ENCODE measurements around the gene CYB561.

CYB561 gene

DNA sequence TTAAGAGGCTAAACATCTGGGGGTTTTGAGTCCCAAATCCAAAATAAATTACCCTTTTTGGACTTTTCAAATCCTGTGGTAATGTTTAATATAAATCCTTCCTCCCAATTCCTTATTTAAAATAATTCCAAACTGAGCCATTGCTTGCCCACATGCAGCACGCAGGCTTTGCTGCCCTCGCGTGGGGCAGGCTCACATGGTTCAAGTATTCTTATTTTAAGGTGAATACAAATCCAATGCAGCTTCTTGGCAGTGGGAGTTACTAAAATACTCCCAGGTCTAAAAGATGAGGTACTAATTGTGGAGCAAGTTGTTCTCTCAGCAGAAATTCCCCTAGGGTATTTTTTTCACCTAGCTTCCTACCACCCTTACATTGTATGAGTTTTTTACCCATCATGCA lies 33.0 kb downstream of the CYB561 start:
- Histone ChIP-seq H3K4me2 (ENCODE audit: low read length) (no peak overlapping the region), H3K27me3 (ENCODE audit: control insufficient read depth, insufficient read depth, low read length) (no peaks in the 10 kb centered on the region), H3K4me3 (ENCODE audit: low read length) (no peak overlapping the region), H3K9me3 (replicated peaks; ENCODE audit: low read length) (no peaks in the 10 kb centered on the region), H3K36me3 (ENCODE audit: insufficient read depth, low read length) (peaks cover 83% of the 10 kb centered on the region), H3K4me1 (ENCODE audit: control insufficient read depth, insufficient read depth, low read length) (no peaks in the 10 kb centered on the region), H3K9ac (ENCODE audit: low read depth, low read length) (no peak overlapping the region)

DNA sequence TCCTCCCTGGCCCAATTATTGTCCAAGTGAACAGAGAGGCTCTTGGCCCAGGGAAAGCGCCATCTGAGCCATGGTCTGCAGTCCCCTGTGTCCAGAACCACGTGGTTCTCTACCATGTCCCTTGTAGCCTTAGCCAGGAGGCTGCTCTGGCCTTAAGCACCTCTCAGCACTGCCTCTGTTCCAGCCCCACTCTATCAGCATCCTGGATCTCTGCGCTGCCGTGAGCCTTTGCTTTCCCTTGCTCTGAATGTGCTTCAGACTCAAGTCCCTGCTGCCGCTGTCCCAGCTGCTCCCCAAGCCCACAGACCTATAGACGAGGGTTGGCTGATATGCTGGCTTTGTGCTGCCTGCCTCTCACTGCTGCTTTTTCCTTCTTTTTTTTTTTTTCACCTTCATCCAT lies 33.9 kb downstream of the CYB561 start:
- H3K27me3 ChIP-seq (ENCODE audit: control insufficient read depth, insufficient read depth, low read length): no peaks in the 10 kb centered on the region
- H3K4me2 ChIP-seq (ENCODE audit: low read length): no peak overlapping the region
- H3K9ac ChIP-seq (ENCODE audit: low read depth, low read length): no peak overlapping the region
- H3K36me3 ChIP-seq (ENCODE audit: insufficient read depth, low read length): peaks cover 81% of the 10 kb centered on the region
- no peak overlapping the region for H3K4me3 ChIP-seq (ENCODE audit: low read length)
- H3K9me3 ChIP-seq (replicated peaks; ENCODE audit: low read length): no peaks in the 10 kb centered on the region
- H3K4me1 ChIP-seq (ENCODE audit: control insufficient read depth, insufficient read depth, low read length): no peaks in the 10 kb centered on the region

DNA sequence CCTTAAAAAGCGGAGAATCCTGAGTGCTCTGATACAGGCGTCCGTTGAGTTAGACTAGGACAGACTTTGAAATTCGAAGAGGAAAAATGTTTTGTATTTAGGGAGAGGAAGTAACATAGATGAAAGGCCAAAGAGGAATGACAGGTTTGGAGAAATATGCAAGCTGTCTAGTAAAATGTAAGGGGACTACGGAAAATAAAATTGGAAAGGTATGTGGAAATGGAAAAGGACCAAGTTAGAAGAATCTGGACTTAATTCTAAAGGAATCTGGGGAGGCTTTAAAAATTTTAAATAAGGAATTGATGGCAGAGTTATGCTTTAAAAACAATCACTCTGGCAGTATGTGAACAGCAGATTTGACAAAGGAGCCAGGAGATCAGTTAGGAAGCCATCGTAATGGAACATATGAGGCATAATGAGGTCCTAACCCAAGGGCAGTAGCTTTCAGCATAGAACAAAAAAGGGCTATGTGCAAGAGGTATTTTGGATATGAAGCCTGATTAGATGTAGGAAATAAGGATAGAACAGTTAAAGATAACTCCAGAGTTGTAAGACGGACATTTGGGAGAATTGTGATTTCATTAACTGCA lies 38.3 kb downstream of the CYB561 start:
- Histone ChIP-seq H3K36me3 (ENCODE audit: insufficient read depth, low read length) (peaks cover 60% of the 10 kb centered on the region), H3K4me1 (ENCODE audit: control insufficient read depth, insufficient read depth, low read length) (peaks cover 9% of the 10 kb centered on the region), H3K4me2 (ENCODE audit: low read length) (no peak overlapping the region), H3K9ac (ENCODE audit: low read depth, low read length) (no peak overlapping the region), H3K4me3 (ENCODE audit: low read length) (no peak overlapping the region), H3K9me3 (replicated peaks; ENCODE audit: low read length) (no peaks in the 10 kb centered on the region), H3K27me3 (ENCODE audit: control insufficient read depth, insufficient read depth, low read length) (no peaks in the 10 kb centered on the region)

DNA sequence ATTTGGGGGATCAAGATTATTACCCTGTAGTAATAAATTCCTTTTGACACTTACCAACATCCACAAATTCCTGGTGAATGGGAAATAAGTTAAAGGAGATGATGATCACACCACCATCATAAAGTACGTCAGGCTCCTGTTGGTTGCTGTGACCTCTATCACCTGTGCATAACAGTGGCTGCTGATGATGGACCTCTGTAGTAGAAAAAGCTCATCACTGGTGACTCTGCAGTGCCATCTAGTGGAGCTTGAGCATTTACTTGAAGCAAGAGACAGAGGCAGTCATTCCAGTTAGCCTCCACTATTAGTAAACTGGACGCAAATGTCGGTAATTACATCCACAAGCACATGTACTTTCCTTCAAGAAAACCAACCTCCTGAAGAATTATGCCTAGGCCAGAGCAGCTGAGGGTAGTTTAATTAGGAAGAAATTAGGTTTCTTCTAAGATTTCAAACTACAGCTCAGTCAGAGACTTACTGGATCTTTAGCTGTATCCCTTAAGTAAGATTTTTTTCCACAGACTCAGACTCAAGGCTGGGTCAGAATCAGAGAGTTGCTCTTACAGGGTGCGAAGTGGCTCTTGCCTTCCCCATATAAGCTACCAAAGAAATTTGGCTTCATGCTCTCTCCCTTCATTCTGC lies 39.3 kb downstream of the CYB561 start:
- H3K36me3 ChIP-seq (ENCODE audit: insufficient read depth, low read length): peaks cover 57% of the 10 kb centered on the region

DNA sequence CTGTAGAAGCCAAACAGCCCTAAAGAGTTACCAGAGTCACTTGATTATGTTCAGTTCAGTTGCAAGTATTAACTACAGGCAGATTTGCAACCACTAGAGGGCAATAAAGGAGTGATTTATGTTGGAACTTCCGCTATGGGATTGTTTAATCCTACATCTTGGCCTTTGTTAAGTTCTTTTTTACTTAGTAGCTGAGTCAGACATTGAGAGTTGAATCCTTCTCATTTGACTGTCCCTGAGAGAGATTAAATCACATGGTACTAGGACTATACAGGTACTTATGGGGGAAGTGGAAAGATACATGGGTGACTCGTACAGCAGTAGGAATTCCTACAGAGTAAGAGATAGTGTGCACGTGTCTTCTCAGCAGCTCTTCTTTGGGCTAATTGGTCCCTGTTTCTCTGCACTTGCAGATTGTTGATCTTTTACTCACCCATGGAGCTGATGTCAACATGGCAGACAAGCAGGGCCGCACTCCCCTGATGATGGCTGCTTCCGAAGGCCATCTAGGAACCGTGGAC lies 40.3 kb downstream of the CYB561 start:
- Histone ChIP-seq H3K4me1 (ENCODE audit: control insufficient read depth, insufficient read depth, low read length) (peaks cover 16% of the 10 kb centered on the region), H3K36me3 (ENCODE audit: insufficient read depth, low read length) (peaks cover 61% of the 10 kb centered on the region), H3K27me3 (ENCODE audit: control insufficient read depth, insufficient read depth, low read length) (no peaks in the 10 kb centered on the region), H3K9ac (ENCODE audit: low read depth, low read length) (peak overlapping the region; percentile 6), H3K4me2 (ENCODE audit: low read length) (no peak overlapping the region), H3K4me3 (ENCODE audit: low read length) (no peak overlapping the region), H3K9me3 (replicated peaks; ENCODE audit: low read length) (no peaks in the 10 kb centered on the region)

More for the DNA sequence above, 39.3 kb downstream of the CYB561 start:
- Histone ChIP-seq H3K4me2 (ENCODE audit: low read length) (no peak overlapping the region), H3K4me3 (ENCODE audit: low read length) (no peak overlapping the region), H3K27me3 (ENCODE audit: control insufficient read depth, insufficient read depth, low read length) (no peaks in the 10 kb centered on the region), H3K9me3 (replicated peaks; ENCODE audit: low read length) (no peaks in the 10 kb centered on the region), H3K9ac (ENCODE audit: low read depth, low read length) (no peak overlapping the region), H3K4me1 (ENCODE audit: control insufficient read depth, insufficient read depth, low read length) (peaks cover 16% of the 10 kb centered on the region)

DNA sequence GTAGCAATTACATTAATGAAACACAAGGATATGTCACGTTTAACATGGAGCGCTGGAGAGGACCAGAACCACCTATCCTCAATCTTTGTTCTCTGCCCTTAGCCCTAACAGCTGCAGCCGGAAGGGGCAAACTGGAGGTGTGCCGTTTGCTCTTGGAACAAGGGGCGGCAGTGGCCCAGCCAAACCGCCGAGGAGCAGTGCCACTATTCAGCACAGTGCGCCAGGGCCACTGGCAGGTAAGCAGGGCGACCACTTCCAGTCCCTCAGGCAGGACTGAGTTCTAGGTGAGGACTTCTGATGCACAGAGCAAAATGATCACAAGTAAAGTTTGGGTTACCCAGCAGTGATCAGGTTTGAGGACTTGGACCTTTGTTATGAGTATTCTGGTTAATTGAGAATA lies 41.1 kb downstream of the CYB561 start:
- Histone ChIP-seq H3K4me1 (ENCODE audit: control insufficient read depth, insufficient read depth, low read length) (peaks cover 18% of the 10 kb centered on the region), H3K9me3 (replicated peaks; ENCODE audit: low read length) (no peaks in the 10 kb centered on the region), H3K27me3 (ENCODE audit: control insufficient read depth, insufficient read depth, low read length) (no peaks in the 10 kb centered on the region), H3K36me3 (ENCODE audit: insufficient read depth, low read length) (peaks cover 61% of the 10 kb centered on the region), H3K4me3 (ENCODE audit: low read length) (no peak overlapping the region), H3K4me2 (ENCODE audit: low read length) (no peak overlapping the region), H3K9ac (ENCODE audit: low read depth, low read length) (no peak overlapping the region)

DNA sequence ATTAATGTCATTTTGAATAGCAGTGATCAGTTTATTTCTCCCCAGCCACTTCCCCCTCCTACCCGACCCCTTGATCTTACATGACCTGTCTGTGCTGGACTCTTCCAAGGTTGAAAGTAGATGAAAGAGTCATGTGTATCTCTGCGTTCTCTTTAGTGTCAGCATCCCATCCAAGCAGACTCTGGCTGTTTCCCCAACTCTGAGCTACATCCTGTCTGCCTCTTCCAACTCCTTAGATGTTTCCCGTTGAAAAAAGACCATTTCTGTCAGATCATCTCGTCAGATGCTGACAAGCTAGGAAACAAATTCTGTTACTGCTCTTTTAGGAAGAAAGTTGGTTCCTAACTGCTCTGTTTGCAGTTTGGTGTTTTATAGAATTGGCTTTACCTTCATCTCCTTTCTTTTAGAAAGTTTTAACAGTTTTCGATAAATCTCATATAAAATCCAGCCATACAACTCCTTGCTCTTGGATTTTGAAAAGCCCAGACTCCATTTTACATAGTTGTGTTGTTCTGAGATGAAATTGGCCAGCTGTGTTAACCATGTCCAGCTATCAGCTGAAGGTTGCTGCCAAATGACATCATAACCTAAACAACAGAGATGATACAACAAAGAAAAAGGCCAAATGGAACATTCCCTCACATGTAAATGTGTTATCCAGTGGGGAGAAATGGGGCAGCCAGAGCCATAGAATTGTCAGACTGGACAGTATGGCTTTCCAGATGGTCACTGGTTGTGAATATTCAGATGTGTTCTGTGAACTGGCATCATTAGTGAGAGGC lies 43.5 kb downstream of the CYB561 start:
- Histone ChIP-seq H3K9me3 (replicated peaks; ENCODE audit: low read length) (no peaks in the 10 kb centered on the region), H3K4me2 (ENCODE audit: low read length) (no peak overlapping the region)

DNA sequence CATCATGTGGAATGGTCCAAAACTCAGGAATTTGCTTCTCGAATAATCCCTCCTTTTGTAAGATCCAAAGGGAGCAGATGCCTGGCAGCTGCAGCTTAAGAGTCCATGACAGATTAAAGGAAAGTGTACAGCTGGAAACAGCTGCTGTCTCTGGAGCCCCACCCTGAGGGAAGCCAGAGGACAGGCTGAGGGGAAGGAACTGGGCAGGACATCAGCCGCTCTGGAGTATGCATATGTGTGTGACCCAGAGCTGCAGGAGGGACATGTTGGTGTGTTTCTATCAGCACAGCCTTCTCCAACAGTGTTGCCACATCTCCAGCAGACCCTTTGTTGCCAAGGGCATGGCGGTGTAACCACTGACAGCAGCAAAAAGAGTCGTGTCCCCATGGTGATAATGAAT lies 46.2 kb downstream of the CYB561 start:
- Histone ChIP-seq H3K4me2 (ENCODE audit: low read length) (peak overlapping the region; percentile 33), H3K36me3 (ENCODE audit: insufficient read depth, low read length) (peaks cover 39% of the 10 kb centered on the region), H3K9me3 (replicated peaks; ENCODE audit: low read length) (no peaks in the 10 kb centered on the region), H3K4me1 (ENCODE audit: control insufficient read depth, insufficient read depth, low read length) (peaks cover 53% of the 10 kb centered on the region), H3K27me3 (ENCODE audit: control insufficient read depth, insufficient read depth, low read length) (no peaks in the 10 kb centered on the region), H3K4me3 (ENCODE audit: low read length) (no peak overlapping the region), H3K9ac (ENCODE audit: low read depth, low read length) (peak overlapping the region; percentile 60)

More for the DNA sequence above, 43.5 kb downstream of the CYB561 start:
- Histone ChIP-seq H3K27me3 (ENCODE audit: control insufficient read depth, insufficient read depth, low read length) (no peaks in the 10 kb centered on the region), H3K4me1 (ENCODE audit: control insufficient read depth, insufficient read depth, low read length) (peaks cover 40% of the 10 kb centered on the region), H3K4me3 (ENCODE audit: low read length) (no peak overlapping the region), H3K9ac (ENCODE audit: low read depth, low read length) (peak overlapping the region; percentile 6), H3K36me3 (ENCODE audit: insufficient read depth, low read length) (peaks cover 45% of the 10 kb centered on the region)

DNA sequence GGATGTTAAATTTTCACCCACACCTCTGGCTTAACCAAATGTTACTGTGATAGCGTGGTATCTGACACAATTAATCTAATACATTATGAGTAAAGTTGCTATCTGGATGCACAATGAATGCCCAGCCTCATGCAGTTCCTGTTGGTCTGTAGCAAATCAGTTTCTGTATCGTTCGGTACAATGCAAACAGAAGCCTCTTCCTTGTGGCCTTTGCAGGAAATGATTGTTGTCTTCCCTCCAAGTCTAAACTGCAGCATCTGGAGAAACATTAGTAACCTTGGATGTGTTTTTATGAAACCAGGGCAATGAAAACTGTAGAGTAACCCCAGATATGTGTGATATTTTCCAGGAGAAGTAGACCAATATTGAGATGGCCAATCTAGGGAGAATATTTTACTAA lies 46.8 kb downstream of the CYB561 start:
- Histone ChIP-seq H3K4me2 (ENCODE audit: low read length) (peak overlapping the region; percentile 33), H3K9ac (ENCODE audit: low read depth, low read length) (peak overlapping the region; percentile 60), H3K9me3 (replicated peaks; ENCODE audit: low read length) (no peaks in the 10 kb centered on the region), H3K4me1 (ENCODE audit: control insufficient read depth, insufficient read depth, low read length) (peaks cover 59% of the 10 kb centered on the region), H3K36me3 (ENCODE audit: insufficient read depth, low read length) (peaks cover 39% of the 10 kb centered on the region), H3K27me3 (ENCODE audit: control insufficient read depth, insufficient read depth, low read length) (no peaks in the 10 kb centered on the region), H3K4me3 (ENCODE audit: low read length) (no peak overlapping the region)

DNA sequence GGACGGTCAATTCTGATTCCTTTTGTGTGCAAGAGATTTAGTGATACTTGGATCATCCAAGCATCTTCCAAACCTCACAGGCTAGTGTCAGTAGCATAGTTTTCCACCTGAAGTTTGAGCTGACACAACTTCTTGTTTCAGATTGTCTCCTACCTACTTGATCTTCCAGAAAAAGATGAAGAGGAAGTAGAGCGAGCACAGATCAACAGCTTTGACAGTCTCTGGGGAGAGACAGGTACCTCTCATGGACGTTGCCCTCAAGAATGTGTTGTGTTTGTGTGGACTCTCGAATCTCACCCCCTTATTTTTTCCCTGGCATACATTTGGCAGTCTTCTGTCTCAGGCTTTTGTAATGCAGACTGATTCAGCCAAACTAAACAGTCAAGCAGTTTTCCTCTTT lies 47.4 kb downstream of the CYB561 start:
- peak overlapping the region; percentile 60 for H3K9ac ChIP-seq (ENCODE audit: low read depth, low read length)
- peaks cover 60% of the 10 kb centered on the region for H3K4me1 ChIP-seq (ENCODE audit: control insufficient read depth, insufficient read depth, low read length)
- H3K4me3 ChIP-seq (ENCODE audit: low read length): no peak overlapping the region
- H3K36me3 ChIP-seq (ENCODE audit: insufficient read depth, low read length): peaks cover 39% of the 10 kb centered on the region
- H3K27me3 ChIP-seq (ENCODE audit: control insufficient read depth, insufficient read depth, low read length): no peaks in the 10 kb centered on the region
- peak overlapping the region; percentile 33 for H3K4me2 ChIP-seq (ENCODE audit: low read length)
- no peaks in the 10 kb centered on the region for H3K9me3 ChIP-seq (replicated peaks; ENCODE audit: low read length)

DNA sequence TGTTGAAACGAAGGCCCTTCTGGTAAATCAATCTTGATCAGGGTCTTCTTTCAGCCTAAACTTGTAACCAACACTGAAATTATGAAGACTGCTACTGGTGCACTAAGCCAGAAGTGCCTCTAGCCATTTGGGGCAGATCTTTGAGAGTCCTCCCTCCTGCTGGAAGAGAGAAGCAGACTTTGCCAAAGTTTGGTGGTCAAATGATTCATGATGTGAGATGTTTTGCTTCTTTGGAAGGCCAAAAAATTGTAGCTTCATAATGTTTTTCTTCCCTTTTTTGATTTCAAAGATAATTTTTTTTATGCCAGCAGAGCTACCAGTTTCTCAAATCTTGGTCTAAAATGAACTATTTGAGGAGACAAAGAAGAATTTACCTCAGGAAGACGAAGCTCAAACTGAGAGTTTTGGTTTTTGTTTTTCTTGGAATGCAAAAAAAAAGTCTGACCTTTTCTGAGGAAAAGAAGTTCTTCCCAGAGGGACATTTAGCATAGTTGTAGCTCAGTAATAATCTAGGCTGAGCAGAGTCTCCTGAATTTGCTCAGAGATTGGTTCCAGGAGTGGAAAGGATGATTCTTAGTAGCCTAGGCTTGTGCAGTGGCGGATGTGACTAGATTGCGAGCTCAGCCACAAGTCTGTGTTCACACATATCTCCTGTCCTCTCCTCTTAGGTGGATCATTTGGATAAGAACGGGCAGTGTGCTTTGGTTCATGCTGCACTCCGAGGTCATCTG lies 50.9 kb downstream of the CYB561 start:
- Histone ChIP-seq H3K9ac (ENCODE audit: low read depth, low read length) (peak overlapping the region; percentile 38), H3K9me3 (replicated peaks; ENCODE audit: low read length) (no peaks in the 10 kb centered on the region), H3K27me3 (ENCODE audit: control insufficient read depth, insufficient read depth, low read length) (no peaks in the 10 kb centered on the region), H3K4me2 (ENCODE audit: low read length) (peak overlapping the region; percentile 70), H3K4me1 (ENCODE audit: control insufficient read depth, insufficient read depth, low read length) (peaks cover 49% of the 10 kb centered on the region), H3K36me3 (ENCODE audit: insufficient read depth, low read length) (peaks cover 36% of the 10 kb centered on the region), H3K4me3 (ENCODE audit: low read length) (peak overlapping the region; percentile 27)

Data from skeletal muscle satellite cell (primary cell).